ENCODE measurements around the gene SLC4A8.

The SLC4A8 gene

DNA sequence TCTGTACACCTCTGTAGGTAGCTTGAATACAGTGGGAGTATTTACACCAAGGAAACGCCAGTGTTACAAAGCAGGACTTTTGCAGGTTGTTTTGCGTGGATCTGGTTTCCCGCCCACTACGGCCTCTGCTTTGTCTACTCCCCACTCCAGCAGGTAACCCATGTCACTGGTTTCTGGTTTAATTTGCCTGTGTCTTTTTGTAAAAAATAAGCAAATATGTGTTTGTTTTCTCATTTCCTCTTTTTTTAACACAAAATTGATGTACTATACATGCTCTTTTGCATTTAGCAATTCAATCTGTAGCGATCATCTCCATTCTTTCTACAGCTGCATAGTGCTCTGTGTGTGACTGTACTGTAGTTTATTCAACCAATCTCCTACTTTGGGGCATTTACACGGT lies 123.0 kb downstream of the SLC4A8 start:
- Histone ChIP-seq H3K9me3 (ENCODE audit: insufficient read depth, low read length, severe bottlenecking) (no peaks in the 10 kb centered on the region), H3K27ac (ENCODE audit: low read length) (no peak overlapping the region), H3K4me2 (ENCODE audit: insufficient read depth, low read length) (no peak overlapping the region), H2AFZ (ENCODE audit: low read depth, low read length) (no peak overlapping the region), H3K4me3 (ENCODE audit: low read depth in 1 of 2, low read length in 2 of 2) (no peak overlapping the region), H3K27me3 (ENCODE audit: insufficient read depth, low read length, poor library complexity) (no peaks in the 10 kb centered on the region), H3K79me2 (ENCODE audit: insufficient read depth, low read length) (no peaks in the 10 kb centered on the region), H3K4me1 (ENCODE audit: insufficient read depth, low read length) (no peaks in the 10 kb centered on the region), H3K9ac (ENCODE audit: low read depth, low read length) (no peak overlapping the region), H4K20me1 (ENCODE audit: insufficient read depth, low read length) (no peaks in the 10 kb centered on the region), H3K36me3 (ENCODE audit: insufficient read depth, low read length) (no peaks in the 10 kb centered on the region)
- ATAC-seq (ENCODE audit: insufficient read depth, low read depth) (no peak), DNase-seq (no peak)
- TF ChIP-seq EZH2 (IDR thresholded peaks at IDR 0.05; ENCODE audit: borderline replicate concordance, low read depth, low read length, severe bottlenecking) = no peak
- TF ChIP-seq, protein P1, sequence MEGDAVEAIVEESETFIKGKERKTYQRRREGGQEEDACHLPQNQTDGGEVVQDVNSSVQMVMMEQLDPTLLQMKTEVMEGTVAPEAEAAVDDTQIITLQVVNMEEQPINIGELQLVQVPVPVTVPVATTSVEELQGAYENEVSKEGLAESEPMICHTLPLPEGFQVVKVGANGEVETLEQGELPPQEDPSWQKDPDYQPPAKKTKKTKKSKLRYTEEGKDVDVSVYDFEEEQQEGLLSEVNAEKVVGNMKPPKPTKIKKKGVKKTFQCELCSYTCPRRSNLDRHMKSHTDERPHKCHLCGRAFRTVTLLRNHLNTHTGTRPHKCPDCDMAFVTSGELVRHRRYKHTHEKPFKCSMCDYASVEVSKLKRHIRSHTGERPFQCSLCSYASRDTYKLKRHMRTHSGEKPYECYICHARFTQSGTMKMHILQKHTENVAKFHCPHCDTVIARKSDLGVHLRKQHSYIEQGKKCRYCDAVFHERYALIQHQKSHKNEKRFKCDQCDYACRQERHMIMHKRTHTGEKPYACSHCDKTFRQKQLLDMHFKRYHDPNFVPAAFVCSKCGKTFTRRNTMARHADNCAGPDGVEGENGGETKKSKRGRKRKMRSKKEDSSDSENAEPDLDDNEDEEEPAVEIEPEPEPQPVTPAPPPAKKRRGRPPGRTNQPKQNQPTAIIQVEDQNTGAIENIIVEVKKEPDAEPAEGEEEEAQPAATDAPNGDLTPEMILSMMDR (IDR thresholded peaks at IDR 0.05; ENCODE audit: borderline replicate concordance, extremely low read depth, low read length, poor library complexity, severe bottlenecking) = no peak

DNA sequence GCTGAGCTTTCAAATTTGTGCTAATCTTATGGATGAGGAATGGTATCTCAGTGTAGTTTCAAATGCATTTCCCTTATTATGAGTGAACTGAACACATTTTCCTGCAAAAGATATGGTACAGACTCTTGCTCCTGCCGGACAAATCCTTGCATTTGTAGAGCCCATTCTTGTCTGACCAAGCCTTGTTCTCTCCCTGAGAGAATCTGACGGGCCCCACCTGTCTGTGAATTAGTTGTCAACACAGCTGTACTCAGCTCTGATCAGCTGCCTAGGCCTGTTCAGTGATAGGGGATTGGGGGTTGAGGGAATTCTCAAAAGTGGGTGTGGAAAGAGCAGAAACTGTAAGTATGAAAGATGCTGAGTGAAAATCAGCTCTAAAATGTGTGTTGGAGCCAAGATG lies 123.6 kb downstream of the SLC4A8 start:
- ATAC-seq (ENCODE audit: insufficient read depth, low read depth) = no peak
- TF ChIP-seq EZH2 (IDR thresholded peaks at IDR 0.05; ENCODE audit: borderline replicate concordance, low read depth, low read length, severe bottlenecking) = no peak
- TF ChIP-seq, protein P1 (IDR thresholded peaks at IDR 0.05; ENCODE audit: borderline replicate concordance, extremely low read depth, low read length, poor library complexity, severe bottlenecking) = no peak

DNA sequence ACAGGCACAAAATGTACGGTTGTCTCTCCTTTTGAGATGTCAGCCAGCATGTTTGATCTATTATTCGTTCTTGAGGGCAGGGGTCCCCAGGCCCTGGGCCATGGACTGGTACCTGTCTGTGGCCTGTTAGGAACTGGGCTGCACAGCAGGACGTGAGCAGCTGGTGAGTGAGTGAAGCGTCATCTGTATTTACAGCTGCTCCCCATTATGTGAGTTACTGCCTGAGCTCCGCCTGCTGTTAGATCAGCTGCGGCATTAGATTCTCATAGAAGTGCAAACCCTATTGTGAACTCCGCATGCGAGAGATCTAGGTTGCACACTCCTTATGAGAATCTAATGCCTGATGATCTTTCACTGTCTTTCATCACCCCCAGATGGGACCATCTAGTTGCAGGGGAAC lies 125.0 kb downstream of the SLC4A8 start:
- no peak overlapping the region for H3K9ac ChIP-seq (ENCODE audit: low read depth, low read length)
- H3K79me2 ChIP-seq (ENCODE audit: insufficient read depth, low read length) = no peaks in the 10 kb centered on the region
- no peak for DNase-seq
- H4K20me1 ChIP-seq (ENCODE audit: insufficient read depth, low read length) = no peaks in the 10 kb centered on the region
- H3K27me3 ChIP-seq (ENCODE audit: insufficient read depth, low read length, poor library complexity) = no peaks in the 10 kb centered on the region
- H3K9me3 ChIP-seq (ENCODE audit: insufficient read depth, low read length, severe bottlenecking) = no peaks in the 10 kb centered on the region
- no peak overlapping the region for H2AFZ ChIP-seq (ENCODE audit: low read depth, low read length)
- TF ChIP-seq, protein P1 (IDR thresholded peaks at IDR 0.05; ENCODE audit: borderline replicate concordance, extremely low read depth, low read length, poor library complexity, severe bottlenecking) = no peak
- no peak for TF ChIP-seq EZH2 (IDR thresholded peaks at IDR 0.05; ENCODE audit: borderline replicate concordance, low read depth, low read length, severe bottlenecking)
- H3K27ac ChIP-seq (ENCODE audit: low read length) = no peak overlapping the region
- no peaks in the 10 kb centered on the region for H3K4me1 ChIP-seq (ENCODE audit: insufficient read depth, low read length)
- no peak for ATAC-seq (ENCODE audit: insufficient read depth, low read depth)
- no peak overlapping the region for H3K4me3 ChIP-seq (ENCODE audit: low read depth in 1 of 2, low read length in 2 of 2)
- no peaks in the 10 kb centered on the region for H3K36me3 ChIP-seq (ENCODE audit: insufficient read depth, low read length)
- no peak overlapping the region for H3K4me2 ChIP-seq (ENCODE audit: insufficient read depth, low read length)

More for the DNA sequence above, 123.6 kb downstream of the SLC4A8 start:
- Histone ChIP-seq H3K79me2 (ENCODE audit: insufficient read depth, low read length) (no peaks in the 10 kb centered on the region), H3K9me3 (ENCODE audit: insufficient read depth, low read length, severe bottlenecking) (no peaks in the 10 kb centered on the region), H3K9ac (ENCODE audit: low read depth, low read length) (no peak overlapping the region), H2AFZ (ENCODE audit: low read depth, low read length) (no peak overlapping the region), H3K27me3 (ENCODE audit: insufficient read depth, low read length, poor library complexity) (no peaks in the 10 kb centered on the region), H3K4me2 (ENCODE audit: insufficient read depth, low read length) (no peak overlapping the region), H3K4me3 (ENCODE audit: low read depth in 1 of 2, low read length in 2 of 2) (no peak overlapping the region), H3K4me1 (ENCODE audit: insufficient read depth, low read length) (no peaks in the 10 kb centered on the region), H3K27ac (ENCODE audit: low read length) (no peak overlapping the region), H4K20me1 (ENCODE audit: insufficient read depth, low read length) (no peaks in the 10 kb centered on the region), H3K36me3 (ENCODE audit: insufficient read depth, low read length) (no peaks in the 10 kb centered on the region)
- no peak for DNase-seq

Data from DND-41 (cell line).